ENCODE results near the gene A3GALT2. TPM values are rescaled to one million over a fixed set of nuclear protein-coding genes. Genes with fewer than 3 reads are reported as not detected.

Gene A3GALT2
- not detected in 2 replicates for total RNA-seq

- intact Hi-C loops (cut with micrococcal nuclease), result no loop called here
These were observed at the start of gene A3GALT2 for GRCh38 chr1:33320619-33321165. TSS of gene A3GALT2 (minus strand) at chr1:33321098. CDS start at chr1:33321098, 0 bp downstream.

- intact Hi-C loops (cut with micrococcal nuclease), result no loop called here
These were observed 49.4 kb upstream of the A3GALT2 start for GRCh38 chr1:33370301-33370700.

GRCh38 chr1:33369764-33370163, 48.9 kb upstream of the A3GALT2 start:
- intact Hi-C loops (cut with micrococcal nuclease), result loop anchor here (2.0 kb wide), 1 partner anchor 101 kb away; no protein-coding TSS in a partner anchor

GRCh38 chr1:33369081-33369480, 48.2 kb upstream of the A3GALT2 start:
- intact Hi-C loops (cut with micrococcal nuclease), result loop anchor here (2.0 kb wide), 1 partner anchor 102 kb away; no protein-coding TSS in a partner anchor

DNA sequence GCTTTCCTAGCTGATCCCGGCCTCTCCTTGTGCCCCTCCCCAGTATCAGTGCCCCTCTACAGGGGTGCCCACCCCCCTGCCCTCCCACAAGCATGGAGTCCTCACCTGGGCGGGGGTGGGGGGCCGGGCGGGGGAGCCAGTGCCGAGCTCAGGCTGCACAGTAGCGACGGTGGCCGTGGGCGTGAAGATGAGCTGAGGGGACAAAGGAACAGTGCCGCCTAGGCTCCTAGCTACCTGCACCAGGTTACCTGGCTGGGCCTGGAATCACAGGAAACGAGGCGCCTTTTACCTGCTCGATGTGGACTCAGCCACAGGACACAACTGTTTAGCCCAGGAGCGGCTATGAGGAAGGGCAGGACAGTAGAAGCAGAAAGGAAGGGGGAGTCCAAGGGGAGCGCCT, 47.5 kb upstream of the A3GALT2 start:
- intact Hi-C loops (cut with micrococcal nuclease), result loop anchor here (2.0 kb wide), 1 partner anchor 102 kb away; no protein-coding TSS in a partner anchor

DNA sequence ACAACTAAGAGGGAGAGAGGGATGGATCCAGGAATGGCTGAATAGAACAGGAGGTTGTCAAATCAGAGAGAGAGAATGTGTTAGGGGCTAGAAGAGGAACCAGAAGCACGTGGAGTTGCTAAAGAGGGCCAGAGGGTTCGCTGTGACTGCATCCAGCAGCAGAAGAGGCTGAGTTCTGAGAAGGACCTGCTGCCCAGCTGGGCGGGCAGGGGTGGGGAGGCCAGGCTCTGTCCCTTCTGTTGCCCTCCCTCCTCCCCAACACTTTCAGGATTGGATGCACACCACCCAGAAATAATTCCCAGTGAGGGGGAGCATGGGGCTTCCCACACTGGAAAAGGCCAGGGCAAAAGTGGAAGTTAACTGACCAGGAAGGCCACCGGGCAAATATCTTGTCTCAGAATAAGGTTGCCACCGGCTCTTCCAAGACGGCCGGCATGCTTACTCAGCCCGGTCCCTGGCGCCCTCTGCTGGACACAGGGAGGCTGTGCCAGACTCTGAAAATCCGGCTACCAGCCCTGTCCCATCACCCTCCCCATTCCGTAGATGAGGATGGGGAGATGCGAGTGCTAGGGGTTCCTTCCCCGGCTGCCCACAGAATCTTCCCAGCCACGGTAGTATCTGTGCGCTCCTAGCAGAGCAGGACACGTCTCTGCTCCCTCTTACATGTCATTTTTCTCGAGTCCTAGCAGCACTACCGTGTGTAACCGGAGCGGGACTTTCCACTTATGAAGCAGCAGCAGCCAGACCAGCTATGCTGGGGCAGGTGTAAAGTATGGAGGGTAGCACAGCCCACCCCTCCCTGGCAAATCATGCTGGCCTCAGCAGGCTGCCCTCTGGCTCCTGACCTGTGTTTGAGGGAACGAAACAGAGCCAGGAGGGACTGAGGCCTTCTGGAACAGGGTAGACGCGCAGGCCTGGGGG, 46.8 kb upstream of the A3GALT2 start:
- intact Hi-C loops (cut with micrococcal nuclease), result loop anchor here (1.0 to 2.0 kb wide), 2 partner anchors 72 to 103 kb away; no protein-coding TSS in a partner anchor

DNA sequence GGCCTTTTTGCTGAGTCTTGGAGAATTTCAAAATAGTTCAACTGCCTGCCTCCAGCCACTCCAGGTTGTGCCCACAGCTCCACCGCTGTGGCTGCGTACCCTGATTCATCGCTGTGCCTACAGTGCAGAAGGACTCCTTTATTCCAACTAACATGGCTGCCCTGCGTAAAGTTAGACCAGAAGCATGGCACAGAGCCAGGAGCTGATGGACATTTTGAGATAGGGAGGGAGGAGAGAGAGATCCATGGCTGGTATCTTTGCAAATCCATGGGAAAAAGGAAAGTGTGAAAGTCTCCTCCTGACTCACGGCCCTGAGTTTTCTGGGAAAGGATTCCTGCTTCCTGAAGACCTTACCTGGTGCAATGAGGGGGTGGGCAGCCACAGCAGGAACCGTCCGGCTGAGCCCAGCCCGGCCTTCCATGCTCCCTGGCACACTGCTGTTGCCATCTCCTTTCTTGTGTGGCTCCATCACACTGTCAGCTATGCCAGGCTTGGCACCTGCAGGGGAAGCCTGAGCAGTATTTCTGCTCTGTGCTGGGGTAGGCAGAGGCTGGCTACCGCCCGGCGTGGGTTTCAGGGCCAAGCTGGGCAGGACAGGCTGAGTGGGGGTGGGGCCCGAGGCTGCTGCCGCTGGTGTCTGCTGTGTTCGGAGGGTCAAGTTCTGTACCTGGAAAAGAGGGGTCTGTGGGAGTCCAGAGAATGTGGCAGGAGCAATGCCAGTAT, 46.0 kb upstream of the A3GALT2 start:
- intact Hi-C loops (cut with micrococcal nuclease), result loop anchor here (1.0 kb wide), 1 partner anchor 72 kb away; no protein-coding TSS in a partner anchor

- intact Hi-C loops (cut with micrococcal nuclease), result no loop called here
These were observed 44.7 kb upstream of the A3GALT2 start for GRCh38 chr1:33365560-33365997.

- intact Hi-C loops (cut with micrococcal nuclease), result no loop called here
These were observed 43.6 kb upstream of the A3GALT2 start for GRCh38 chr1:33364565-33364918.

DNA sequence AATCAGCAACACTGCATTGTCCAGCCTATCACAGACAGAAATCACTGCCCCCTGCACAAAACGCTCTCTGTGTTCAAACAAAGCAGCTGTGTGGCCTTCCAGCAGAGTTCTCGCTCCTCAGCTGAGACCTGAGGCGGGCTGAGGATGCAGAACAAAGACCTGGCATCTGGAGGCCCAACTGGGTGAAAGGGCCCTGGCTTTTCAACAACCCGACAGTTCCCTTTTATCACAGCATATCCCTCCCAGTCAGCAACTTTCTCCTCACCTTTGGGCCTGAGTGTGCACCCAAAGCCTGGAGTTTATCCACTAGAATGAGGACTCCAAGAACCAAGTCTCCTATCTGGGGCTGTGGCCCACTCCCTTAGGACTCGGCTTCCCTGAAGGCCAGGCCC, 42.6 kb upstream of the A3GALT2 start:
- intact Hi-C loops (cut with micrococcal nuclease), result no loop called here

DNA sequence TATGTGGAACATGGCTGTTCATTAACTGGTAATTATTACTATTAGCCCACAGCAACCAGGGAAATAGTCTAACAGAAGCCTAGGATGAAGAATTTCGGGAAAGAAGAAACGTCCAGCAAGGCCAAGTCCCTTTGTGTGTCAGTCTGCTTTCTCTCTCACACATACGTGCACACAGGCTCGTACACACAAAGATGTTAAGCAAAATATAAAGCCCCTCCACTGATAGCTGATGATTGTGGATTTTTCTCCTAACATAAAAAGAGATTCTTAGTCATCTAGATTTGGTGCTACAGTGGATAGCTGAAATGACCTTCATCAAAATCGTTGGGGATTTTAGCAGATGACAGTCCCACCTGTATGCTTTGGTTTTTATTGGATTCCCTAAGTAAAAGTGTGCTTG, 42.1 kb upstream of the A3GALT2 start:
- intact Hi-C loops (cut with micrococcal nuclease), result no loop called here

DNA sequence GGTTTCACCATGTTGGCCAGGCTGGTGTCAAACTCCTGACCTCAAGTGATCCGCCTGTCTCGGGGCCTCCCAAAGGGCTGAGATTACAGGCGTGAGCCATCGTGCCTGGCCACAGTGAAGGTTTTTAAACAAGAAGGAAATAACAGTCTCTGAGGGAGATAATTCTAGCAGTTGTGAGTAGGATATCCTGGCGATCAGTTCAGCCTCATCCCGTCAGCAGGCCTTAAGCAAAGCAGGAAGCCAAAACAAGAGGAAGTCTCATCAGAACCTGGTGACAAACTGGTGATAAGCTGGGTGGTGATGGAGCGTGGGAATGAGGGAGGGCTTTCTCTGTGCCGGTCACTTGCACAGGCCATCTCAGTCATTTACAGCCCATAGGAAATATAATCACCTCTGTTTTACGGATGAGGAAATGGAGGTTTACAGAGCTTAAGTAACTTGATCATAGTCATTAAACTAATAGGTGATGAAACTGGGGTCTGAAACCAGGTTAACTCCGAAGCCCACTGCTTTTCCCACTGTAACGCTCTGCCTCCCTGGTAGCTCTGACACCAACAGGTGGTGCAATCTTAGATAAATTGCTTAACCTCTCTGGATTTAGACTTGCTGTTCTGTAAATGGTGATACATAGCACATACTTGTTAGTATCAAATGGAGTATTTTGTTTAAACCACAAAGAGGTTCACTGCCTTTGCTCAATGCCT, 40.8 kb upstream of the A3GALT2 start:
- intact Hi-C loops (cut with micrococcal nuclease), result no loop called here

DNA sequence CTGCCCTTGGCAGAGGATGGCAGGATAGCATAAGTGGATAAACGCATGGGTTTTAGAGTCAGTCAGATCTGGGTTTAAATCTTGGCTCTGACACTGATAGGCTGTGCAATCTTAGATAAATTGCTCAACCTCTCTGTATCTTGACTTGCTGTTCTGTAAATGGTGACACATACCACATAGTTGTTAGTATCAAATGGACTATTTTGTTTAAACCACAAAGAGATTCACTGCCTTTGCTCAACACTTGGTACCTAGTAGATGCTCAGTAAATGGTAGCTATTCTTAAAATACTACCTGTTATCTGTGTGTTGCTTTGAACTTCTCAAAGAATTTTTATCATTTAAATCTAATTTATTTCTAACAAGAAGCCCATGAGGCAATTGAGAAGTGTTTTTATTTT, 39.5 kb upstream of the A3GALT2 start:
- intact Hi-C loops (cut with micrococcal nuclease), result no loop called here

- intact Hi-C loops (cut with micrococcal nuclease), result no loop called here
These were observed 39.0 kb upstream of the A3GALT2 start for GRCh38 chr1:33359931-33360330.

DNA sequence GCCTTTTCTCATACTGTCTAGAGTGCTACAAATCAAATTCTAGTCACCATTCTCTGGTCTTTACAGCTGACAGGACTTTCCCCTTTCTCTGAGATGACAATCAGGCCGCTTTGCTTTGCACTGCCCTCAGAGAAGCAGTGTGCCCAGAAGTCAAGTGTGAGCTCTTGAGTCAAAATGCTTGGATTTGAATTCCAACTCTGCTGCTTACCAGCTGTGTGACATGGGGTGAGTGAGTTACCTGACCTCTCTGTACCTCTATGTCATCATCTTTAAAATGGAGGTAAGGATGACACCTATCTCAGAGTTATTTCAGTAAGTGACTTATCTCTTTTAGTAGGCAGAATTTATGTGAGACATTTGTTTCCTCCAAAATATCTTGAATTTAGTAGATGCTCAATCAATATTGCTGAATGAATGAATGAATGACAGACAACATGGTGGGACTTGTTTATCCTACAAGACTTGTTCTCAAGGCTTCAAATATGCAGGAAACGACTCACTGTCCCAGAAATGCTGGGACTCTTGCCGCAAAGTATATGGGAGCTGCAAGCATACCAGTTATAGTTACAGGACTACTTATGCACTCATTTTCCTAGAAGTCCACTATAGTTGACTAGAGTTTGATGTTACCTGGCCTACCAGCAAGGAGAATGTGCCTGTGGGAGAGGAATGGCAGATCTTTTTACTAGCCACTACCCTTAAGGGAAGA, 38.1 kb upstream of the A3GALT2 start:
- intact Hi-C loops (cut with micrococcal nuclease), result no loop called here

DNA sequence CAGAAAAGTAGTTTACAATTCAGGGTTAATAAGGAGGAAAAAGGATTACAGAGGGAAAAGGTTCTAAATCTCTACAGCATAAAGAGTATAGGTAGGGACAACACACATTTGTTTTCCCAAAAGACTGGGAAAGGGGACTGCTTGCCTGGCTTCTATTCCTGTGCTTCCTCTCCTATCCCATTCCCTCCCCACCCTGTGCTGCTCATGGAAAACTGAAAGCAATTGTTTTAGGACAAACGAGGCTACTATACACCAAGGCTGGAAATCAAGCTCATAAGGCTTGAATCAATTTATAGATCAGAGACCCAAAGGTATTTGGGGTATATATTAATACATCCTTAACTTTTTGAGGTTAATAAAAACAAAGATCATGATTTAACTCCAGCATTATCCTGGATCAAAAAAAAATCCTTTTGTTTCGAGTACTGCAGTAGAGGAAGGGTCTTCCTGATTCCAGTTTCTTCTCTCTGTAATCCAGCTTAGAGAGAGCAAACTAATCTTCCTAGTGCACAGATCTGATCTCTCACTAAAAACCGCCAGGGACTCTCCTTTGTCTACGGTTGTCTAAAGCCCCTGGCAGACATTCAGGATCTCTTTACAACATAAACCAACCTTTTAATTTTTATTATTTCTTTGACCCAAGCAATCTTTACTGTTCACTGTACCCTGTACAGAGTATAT, 37.4 kb upstream of the A3GALT2 start:
- intact Hi-C loops (cut with micrococcal nuclease), result no loop called here

GRCh38 chr1:33357099-33357498, 36.2 kb upstream of the A3GALT2 start:
- intact Hi-C loops (cut with micrococcal nuclease), result no loop called here

- intact Hi-C loops (cut with micrococcal nuclease), result loop anchor here (5.0 kb wide), 1 partner anchor 228 kb away; no protein-coding TSS in a partner anchor
These were observed 33.9 kb upstream of the A3GALT2 start for GRCh38 chr1:33354707-33355316.

DNA sequence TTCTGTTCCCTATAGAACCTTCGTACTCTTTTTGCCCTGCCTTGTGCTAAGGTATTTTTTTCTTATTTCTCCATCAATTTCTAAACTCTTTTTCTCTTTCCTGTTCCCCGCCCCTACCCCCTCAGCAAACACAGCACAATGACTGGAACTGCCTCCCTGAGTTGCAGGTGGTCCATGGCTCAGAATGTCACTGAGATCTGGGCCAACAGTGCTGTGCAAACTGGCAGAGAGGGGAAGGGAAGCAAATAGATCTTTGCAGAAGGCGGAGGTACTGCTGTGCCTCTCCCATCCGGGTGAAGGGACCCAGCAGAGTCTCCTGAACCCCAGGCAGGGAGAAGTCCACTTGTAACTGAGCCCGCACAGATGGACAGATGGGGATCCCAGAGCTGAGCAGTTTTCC, 32.6 kb upstream of the A3GALT2 start:
- intact Hi-C loops (cut with micrococcal nuclease), result loop anchor here (5.0 kb wide), 1 partner anchor 226 kb away; no protein-coding TSS in a partner anchor

Measured in T-helper 2 cell treated with Interferon-gamma antibody and Interleukin-4, amounts not matched to agents 100 ng/mL and 5 ng/mL, for 36 hours (primary cell).